Duodenal mucosa (tissue), 2 donors: ENCODE results near the gene MAPK4.

Source experiments
- H3K27ac ChIP-seq: one replicate; pipeline ENCODE4 v1.7.0; 2013; ENCODE audit warnings: low read depth, low read length
- H3K27me3 ChIP-seq, 2 donors: one replicate each; pipeline ENCODE4 v1.7.0; 2013; ENCODE audit warnings: low read length in 2 of 2, control low read depth in 1 of 2; ENCODE audit not compliant: insufficient read depth in 2 of 2, control insufficient read depth in 1 of 2
- H3K36me3 ChIP-seq, 2 donors: one replicate each; pipeline ENCODE4 v1.7.0; 2013; ENCODE audit warnings: low read length in 2 of 2, control low read depth in 1 of 2; ENCODE audit not compliant: insufficient read depth in 2 of 2, control insufficient read depth in 1 of 2
- H3K4me1 ChIP-seq, 2 donors: one replicate each; pipeline ENCODE4 v1.7.0; 2013; ENCODE audit warnings: low read length in 2 of 2, control low read depth in 1 of 2; ENCODE audit not compliant: insufficient read depth in 2 of 2, control insufficient read depth in 1 of 2
- H3K4me3 ChIP-seq, 2 donors: one replicate each; pipeline ENCODE4 v1.7.0; 2013; ENCODE audit warnings: low read length in 2 of 2, low read depth in 1 of 2
- H3K9ac ChIP-seq, 2 donors: one replicate each; pipeline ENCODE4 v1.7.0; 2013; ENCODE audit warnings: low read length in 2 of 2, low read depth in 1 of 2
- H3K9me3 ChIP-seq, 2 donors: one replicate each; pipeline ENCODE4 v1.7.0; 2013; ENCODE audit warnings: low read length in 2 of 2, control low read depth in 1 of 2; ENCODE audit not compliant: control insufficient read depth in 1 of 2

Gene MAPK4

DNA sequence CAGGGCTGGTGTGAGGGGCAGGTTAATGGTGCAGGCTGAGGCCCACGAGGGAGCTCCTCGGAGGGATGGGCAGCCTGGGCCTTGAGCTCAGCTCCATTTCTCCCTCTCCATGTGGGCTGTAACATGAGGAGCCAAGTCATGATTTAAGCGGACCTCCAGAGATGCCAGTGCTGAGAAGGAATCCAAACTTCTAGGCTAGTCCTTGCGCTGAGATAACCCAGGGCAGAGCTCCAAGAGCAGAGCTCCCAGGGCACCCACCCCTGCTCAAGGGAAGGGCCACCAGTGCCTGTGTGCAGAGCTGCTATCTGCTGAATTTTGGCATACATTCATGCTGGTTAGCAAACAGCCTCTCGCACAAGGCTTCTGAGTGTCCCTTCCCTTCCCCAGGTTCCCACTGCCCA, 164.9 kb downstream of the MAPK4 start:
- no peaks in the 10 kb centered on the region for H3K36me3 ChIP-seq
- H3K9me3 ChIP-seq = no peaks in the 10 kb centered on the region
- peaks cover 12 to 14% of the 10 kb centered on the region in 2 donors for H3K4me1 ChIP-seq
- no peak overlapping the region for H3K27ac ChIP-seq
- H3K4me3 ChIP-seq = no peak overlapping the region
- H3K9ac ChIP-seq = no peak overlapping the region
- no peaks in the 10 kb centered on the region for H3K27me3 ChIP-seq

DNA sequence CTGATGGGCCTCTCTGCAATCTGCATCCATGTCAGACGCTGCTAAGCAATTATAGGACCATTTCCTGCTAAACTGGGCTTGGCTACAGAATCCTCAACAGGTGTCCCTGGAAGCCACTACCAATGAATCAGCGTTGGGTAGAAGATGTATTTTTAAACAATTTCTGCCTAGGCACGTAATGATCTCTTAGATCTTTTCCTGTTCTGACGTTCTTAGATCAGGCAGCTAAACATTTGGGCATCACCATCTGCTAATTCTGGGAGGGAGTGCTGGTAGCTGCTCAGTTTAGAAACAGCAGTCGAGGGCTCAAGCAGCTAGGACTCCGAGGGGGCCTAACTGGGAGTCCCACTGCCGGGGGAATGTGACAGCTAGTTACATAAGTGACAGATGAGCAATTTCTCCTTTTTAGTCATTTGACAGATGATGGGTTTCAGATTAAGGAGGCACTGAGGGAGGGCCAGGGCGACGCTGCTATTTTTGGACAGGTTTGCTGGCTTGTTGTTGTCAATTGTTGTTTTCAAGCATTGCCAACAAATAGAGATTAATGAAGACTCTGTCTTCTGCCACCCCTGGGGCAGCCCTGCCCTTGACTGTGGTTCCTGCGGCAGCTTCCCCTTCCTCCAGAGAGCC, 167.2 kb downstream of the MAPK4 start:
- Histone ChIP-seq H3K9ac (no peak overlapping the region), H3K4me3 (no peak overlapping the region), H3K36me3 (no peaks in the 10 kb centered on the region), H3K27me3 (no peaks in the 10 kb centered on the region), H3K27ac (no peak overlapping the region), H3K9me3 (no peaks in the 10 kb centered on the region), H3K4me1 (peaks cover 12 to 14% of the 10 kb centered on the region in 2 donors)

DNA sequence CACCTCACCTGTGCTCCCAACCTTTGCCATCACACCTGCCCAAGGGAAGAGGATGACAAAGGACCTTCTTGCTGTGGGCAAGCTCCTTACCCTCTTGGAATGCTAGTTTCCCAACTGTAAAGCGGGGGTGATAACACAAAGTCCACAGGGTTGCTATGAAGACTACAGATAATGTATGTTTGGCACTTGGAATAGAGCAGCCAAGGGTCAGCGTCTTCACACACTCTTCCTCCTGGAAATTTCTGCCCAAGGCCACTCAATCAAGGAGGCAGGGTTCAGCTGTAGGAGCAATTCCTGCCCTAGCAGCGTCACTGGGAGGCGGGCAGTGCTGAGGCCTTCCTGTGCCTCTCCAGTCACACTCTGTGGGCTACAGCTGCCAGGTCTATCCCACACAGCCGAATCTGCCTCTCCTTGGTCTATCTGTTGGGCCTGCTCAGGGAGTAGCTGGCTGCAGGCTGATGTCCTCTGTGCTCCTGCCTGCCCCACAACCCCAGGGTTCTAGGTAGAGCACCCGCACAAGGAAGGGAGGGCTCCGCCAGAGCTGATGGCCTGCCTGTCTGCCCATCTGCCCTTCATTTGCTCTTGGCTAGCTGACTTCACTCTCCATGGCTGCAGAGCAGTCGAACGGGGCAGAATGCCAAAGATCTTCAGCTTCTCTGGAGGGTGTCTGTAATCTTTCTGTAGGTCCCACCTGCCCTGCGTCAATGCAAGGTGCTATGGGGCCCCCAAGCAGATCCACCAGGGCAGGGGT, 168.0 kb downstream of the MAPK4 start:
- H3K4me1 ChIP-seq = peaks cover 12 to 14% of the 10 kb centered on the region in 2 donors
- H3K9ac ChIP-seq = no peak overlapping the region

DNA sequence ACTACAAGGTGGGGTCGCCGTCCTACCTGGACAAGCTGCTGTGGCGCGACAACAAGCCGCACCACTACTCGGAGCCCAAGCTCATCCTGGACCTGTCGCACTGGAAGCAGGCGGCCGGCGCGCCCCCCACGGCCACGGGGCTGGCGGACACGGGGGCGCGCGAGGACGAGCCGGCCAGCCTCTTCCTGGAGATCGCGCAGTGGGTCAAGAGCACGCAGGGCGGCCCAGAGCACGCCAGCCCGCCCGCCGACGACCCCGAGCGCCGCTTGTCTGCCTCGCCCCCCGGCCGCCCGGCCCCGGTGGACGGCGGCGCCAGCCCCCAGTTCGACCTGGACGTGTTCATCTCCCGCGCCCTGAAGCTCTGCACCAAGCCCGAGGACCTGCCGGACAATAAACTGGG, 169.5 kb downstream of the MAPK4 start:
- Histone ChIP-seq H3K27me3 (no peaks in the 10 kb centered on the region), H3K9ac (no peak overlapping the region), H3K4me3 (no peak overlapping the region), H3K9me3 (no peaks in the 10 kb centered on the region), H3K27ac (no peak overlapping the region), H3K4me1 (peaks cover 12 to 14% of the 10 kb centered on the region in 2 donors), H3K36me3 (no peaks in the 10 kb centered on the region)

More for the DNA sequence above, 168.0 kb downstream of the MAPK4 start:
- Histone ChIP-seq H3K9me3 (no peaks in the 10 kb centered on the region), H3K27ac (no peak overlapping the region), H3K4me3 (no peak overlapping the region), H3K36me3 (no peaks in the 10 kb centered on the region), H3K27me3 (no peaks in the 10 kb centered on the region)

DNA sequence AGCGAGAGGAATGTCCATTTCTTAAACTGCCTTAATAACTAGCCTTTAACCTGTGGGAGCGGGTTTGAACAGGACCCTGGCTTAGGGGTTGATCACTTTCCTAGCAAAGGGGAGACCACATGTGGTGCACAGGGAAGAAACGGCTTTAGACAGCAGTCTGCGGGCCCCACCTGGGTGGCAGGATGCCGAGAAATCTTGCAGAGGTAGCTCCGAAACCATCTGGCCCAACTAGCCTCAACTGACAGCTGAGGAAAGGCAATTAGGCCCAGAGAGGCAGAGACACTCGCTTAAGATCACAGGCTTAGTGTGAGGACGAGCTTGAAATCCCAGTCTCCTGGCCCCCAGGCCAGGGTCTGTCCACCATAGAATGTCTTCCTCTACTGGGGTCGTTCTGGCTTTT, 170.1 kb downstream of the MAPK4 start:
- Histone ChIP-seq H3K4me3 (no peak overlapping the region), H3K9me3 (no peaks in the 10 kb centered on the region), H3K27me3 (no peaks in the 10 kb centered on the region), H3K4me1 (peaks cover 12 to 14% of the 10 kb centered on the region in 2 donors), H3K36me3 (no peaks in the 10 kb centered on the region), H3K9ac (no peak overlapping the region), H3K27ac (no peak overlapping the region)

DNA sequence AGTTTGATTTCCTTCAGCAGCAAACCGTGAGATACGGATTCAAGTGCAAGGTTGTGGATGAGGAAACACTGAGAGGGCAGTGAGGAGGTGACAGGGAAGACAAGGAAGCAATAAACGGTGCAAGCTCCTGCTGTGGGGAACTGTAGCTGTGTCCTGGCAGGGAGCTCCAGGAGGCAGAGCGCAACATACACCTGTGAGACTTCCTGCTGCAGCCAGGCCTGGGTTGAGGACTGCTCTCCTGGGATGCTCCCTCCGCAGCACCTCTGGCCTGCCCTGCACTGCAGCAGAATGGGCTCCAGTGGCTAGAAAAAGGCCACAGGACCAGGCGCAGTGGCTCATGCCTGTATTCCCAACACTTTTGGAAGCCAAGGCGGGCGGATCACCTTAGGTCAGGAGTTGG, 174.5 kb downstream of the MAPK4 start:
- Histone ChIP-seq H3K4me3 (no peak overlapping the region), H3K9ac (no peak overlapping the region), H3K9me3 (no peaks in the 10 kb centered on the region), H3K27me3 (no peaks in the 10 kb centered on the region), H3K27ac (no peak overlapping the region), H3K4me1 (no peaks in the 10 kb centered on the region), H3K36me3 (no peaks in the 10 kb centered on the region)

DNA sequence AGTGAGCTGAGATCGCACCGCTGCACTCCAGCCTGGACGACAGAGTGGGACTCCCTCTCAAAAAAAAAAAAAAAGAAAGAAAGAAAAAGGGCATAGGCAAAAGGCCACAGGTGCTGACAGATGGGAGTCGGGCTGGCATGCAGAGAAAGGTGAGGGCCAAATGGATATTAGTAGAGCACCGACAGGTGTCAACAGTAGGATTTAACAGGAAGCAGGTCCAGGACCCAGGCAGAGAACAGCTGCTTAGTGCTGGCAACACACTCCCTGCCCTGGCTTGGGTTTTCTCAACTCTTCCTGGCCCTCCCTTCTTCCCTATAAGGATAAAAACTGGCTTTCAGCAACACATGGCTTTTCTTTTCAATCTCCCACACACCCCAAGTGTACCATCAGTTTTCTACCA, 175.0 kb downstream of the MAPK4 start:
- no peak overlapping the region for H3K27ac ChIP-seq
- no peaks in the 10 kb centered on the region for H3K36me3 ChIP-seq
- H3K4me1 ChIP-seq = no peaks in the 10 kb centered on the region
- H3K9me3 ChIP-seq = no peaks in the 10 kb centered on the region
- no peaks in the 10 kb centered on the region for H3K27me3 ChIP-seq
- H3K4me3 ChIP-seq = no peak overlapping the region
- no peak overlapping the region for H3K9ac ChIP-seq

DNA sequence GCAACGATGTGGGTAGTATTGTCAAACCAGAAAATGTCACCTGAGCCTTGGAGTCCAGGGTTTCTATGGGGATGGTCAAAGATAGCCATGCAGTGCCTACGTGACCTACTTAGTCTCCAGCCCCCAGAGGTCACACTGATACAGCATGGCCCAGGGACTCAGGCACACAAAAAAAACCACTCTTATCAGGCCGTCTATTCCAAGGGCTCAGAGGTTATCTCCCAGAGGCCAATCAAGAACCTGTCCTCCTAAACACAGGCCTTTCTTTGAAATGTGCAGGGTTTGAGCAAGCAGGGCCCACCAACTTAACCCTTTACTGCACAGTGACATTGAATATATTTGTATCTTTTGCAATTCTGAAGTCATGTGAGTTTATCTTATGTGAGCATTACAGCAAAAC, 177.2 kb downstream of the MAPK4 start:
- H3K36me3 ChIP-seq = no peaks in the 10 kb centered on the region
- no peaks in the 10 kb centered on the region for H3K9me3 ChIP-seq
- no peak overlapping the region for H3K27ac ChIP-seq
- no peak overlapping the region for H3K9ac ChIP-seq
- no peak overlapping the region for H3K4me3 ChIP-seq
- H3K4me1 ChIP-seq = no peaks in the 10 kb centered on the region
- no peaks in the 10 kb centered on the region for H3K27me3 ChIP-seq

DNA sequence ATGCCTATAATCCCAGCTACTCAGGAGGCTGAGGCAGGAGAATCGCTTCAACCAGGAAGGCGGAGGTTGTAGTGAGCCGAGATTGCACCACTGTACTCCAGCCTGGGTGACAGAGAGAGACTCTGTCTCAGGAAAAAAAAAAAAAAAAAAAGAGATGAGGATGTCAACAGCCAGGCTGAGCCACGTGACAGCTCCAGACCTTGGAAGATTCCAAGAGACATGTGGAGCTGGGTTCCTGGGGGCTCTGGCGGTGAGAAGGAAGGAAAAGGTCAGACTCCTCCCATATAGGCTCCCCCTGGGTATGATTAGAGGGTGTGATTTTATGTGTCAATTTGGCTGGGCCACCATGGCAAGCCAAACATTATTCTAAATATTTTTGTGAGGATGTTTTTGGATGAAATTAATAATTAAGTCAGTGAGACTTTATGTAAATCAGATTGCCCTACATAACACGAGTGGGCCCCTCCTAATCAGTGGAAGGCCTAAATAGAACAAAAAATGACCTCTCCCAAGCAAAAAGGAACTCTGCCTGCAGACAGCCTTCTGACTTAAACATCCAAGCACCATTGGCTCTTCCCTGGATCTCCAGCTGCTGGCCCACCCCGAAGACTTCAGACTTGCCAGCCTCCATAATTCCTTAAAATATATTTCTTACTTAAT, 178.3 kb downstream of the MAPK4 start:
- Histone ChIP-seq H3K4me1 (no peaks in the 10 kb centered on the region), H3K4me3 (no peak overlapping the region), H3K27ac (no peak overlapping the region), H3K36me3 (no peaks in the 10 kb centered on the region), H3K27me3 (no peaks in the 10 kb centered on the region), H3K9ac (no peak overlapping the region), H3K9me3 (no peaks in the 10 kb centered on the region)

DNA sequence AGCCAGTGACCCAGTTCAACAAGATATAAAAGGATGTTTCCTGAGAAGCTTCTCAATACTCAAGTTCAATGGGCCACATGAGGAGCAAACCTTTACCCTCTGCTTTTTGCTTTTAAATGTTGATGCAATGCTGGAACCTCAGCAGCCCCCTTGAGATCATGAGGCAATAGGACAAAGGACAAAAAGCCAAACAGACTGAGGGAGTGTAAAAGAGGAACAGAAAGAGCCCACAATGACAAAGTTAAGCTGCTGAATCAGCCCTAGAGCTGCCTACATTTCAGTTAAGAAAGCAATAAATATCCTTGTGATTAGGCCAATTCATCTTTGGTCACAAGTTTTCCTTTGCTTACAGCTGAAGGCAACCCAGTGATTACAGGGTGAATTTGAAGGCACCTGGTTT, 183.1 kb downstream of the MAPK4 start:
- H3K9ac ChIP-seq = no peak overlapping the region
- no peak overlapping the region for H3K27ac ChIP-seq
- no peaks in the 10 kb centered on the region for H3K9me3 ChIP-seq
- no peaks in the 10 kb centered on the region for H3K27me3 ChIP-seq
- no peaks in the 10 kb centered on the region for H3K4me1 ChIP-seq
- no peak overlapping the region for H3K4me3 ChIP-seq
- no peaks in the 10 kb centered on the region for H3K36me3 ChIP-seq
